H1 (cell line): ENCODE data around the gene ASAP3. TPM values are rescaled to one million over a fixed set of nuclear protein-coding genes. Genes with fewer than 3 reads are reported as not detected.

Experiments used
- EZH2 ChIP-seq: fragments of 200-600 bp; sonication (generic); IDR thresholded peaks from 2 replicates; pipeline ENCODE4 v1.7.1; 2012; ENCODE audit warnings: low read depth, mild to moderate bottlenecking, moderate library complexity, low read length, inconsistent platforms; ENCODE audit not compliant: severe bottlenecking
- HDAC6 ChIP-seq: IDR thresholded peaks from one replicate; pipeline ENCODE4 v1.7.1; 2012; ENCODE audit warnings: low read depth, mild to moderate bottlenecking, inconsistent platforms, low read length, moderate library complexity
- JUN ChIP-seq: IDR thresholded peaks from 2 replicates; pipeline ENCODE4 v1.6.1; 2011; ENCODE audit warnings: low read depth, mild to moderate bottlenecking, improper control_type of control experiment, low read length
- POLR2AphosphoS5 ChIP-seq: IDR thresholded peaks from 2 replicates; pipeline ENCODE4 v1.6.1; 2011; ENCODE audit warnings: low read depth, low read length
- SIRT6 ChIP-seq: IDR thresholded peaks from one replicate; pipeline ENCODE4 v1.7.1; 2012; ENCODE audit warnings: low read length, inconsistent platforms
- TBP ChIP-seq: IDR thresholded peaks from 2 replicates; pipeline ENCODE4 v1.6.1; 2011; ENCODE audit warnings: low read depth, low read length, improper control_type of control experiment
- USF2 ChIP-seq: IDR thresholded peaks from 2 replicates; pipeline ENCODE4 v1.6.1; 2011; ENCODE audit warnings: low read length, improper control_type of control experiment
- polyA plus RNA-seq, 7 experiments: library from polyadenylated mRNA; depleted of rRNA in 3 of 7; stranded (reverse) in 5 of 7; unstranded in 2 of 7; fragments of >200 nt in 5 of 7; fragments of 200-250 nt in 2 of 7; gene quantifications; 1 replicate in 5 of 7; 2 replicates in 1 of 7; 4 replicates in 1 of 7; pipeline versions ENCODE4 v1.2.1 to v1.2.3, GENCODE V29; 2011 to 2013; ENCODE audit warnings: missing spikeins in 2 of 7, mixed read lengths in 2 of 7
- total RNA-seq: library from RNA; stranded (reverse); fragmentation: NEBNext Ultra II Directional; extraction: Animal tissue kit (Norgen Biotek cat#: 25700); gene quantifications from 2 replicates; pipeline ENCODE4 v1.2.1, GENCODE V29; 2021
- TF ChIP-seq, protein P1 (sequence below): fragments of 300-600 bp; sonication (generic); IDR thresholded peaks from 2 replicates; pipeline ENCODE4 v1.7.1; 2012; ENCODE audit warnings: low read length, moderate library complexity, mild to moderate bottlenecking, inconsistent platforms; ENCODE audit not compliant: insufficient replicate concordance

The ASAP3 gene
- total and polyA plus RNA-seq, 2 of the 8 experiments (the other 6 are each of a cell fraction or from before 2014, with no cell fraction given) = 53.1 to 58.0 TPM

DNA sequence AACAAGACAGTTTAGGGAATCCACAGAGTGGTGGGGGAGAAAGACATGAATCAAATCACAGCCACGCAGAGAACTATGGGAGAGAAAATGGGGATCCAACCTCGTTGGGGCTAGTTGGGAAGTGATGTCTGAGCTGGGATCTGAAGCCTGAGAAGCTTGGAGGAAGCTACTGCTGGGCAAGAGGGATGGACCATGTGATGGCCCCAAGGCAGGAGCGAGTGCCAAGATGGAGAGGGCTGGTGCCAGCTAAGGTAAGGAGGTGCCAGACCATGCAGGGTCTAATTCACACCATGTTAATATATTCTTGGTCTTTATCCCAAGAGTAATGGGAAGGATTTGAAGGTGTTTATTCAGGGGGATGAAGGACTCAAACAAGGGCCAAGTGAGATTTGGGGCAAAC is 41.2 kb downstream of the ASAP3 start (continued):
- TF ChIP-seq, protein P1, sequence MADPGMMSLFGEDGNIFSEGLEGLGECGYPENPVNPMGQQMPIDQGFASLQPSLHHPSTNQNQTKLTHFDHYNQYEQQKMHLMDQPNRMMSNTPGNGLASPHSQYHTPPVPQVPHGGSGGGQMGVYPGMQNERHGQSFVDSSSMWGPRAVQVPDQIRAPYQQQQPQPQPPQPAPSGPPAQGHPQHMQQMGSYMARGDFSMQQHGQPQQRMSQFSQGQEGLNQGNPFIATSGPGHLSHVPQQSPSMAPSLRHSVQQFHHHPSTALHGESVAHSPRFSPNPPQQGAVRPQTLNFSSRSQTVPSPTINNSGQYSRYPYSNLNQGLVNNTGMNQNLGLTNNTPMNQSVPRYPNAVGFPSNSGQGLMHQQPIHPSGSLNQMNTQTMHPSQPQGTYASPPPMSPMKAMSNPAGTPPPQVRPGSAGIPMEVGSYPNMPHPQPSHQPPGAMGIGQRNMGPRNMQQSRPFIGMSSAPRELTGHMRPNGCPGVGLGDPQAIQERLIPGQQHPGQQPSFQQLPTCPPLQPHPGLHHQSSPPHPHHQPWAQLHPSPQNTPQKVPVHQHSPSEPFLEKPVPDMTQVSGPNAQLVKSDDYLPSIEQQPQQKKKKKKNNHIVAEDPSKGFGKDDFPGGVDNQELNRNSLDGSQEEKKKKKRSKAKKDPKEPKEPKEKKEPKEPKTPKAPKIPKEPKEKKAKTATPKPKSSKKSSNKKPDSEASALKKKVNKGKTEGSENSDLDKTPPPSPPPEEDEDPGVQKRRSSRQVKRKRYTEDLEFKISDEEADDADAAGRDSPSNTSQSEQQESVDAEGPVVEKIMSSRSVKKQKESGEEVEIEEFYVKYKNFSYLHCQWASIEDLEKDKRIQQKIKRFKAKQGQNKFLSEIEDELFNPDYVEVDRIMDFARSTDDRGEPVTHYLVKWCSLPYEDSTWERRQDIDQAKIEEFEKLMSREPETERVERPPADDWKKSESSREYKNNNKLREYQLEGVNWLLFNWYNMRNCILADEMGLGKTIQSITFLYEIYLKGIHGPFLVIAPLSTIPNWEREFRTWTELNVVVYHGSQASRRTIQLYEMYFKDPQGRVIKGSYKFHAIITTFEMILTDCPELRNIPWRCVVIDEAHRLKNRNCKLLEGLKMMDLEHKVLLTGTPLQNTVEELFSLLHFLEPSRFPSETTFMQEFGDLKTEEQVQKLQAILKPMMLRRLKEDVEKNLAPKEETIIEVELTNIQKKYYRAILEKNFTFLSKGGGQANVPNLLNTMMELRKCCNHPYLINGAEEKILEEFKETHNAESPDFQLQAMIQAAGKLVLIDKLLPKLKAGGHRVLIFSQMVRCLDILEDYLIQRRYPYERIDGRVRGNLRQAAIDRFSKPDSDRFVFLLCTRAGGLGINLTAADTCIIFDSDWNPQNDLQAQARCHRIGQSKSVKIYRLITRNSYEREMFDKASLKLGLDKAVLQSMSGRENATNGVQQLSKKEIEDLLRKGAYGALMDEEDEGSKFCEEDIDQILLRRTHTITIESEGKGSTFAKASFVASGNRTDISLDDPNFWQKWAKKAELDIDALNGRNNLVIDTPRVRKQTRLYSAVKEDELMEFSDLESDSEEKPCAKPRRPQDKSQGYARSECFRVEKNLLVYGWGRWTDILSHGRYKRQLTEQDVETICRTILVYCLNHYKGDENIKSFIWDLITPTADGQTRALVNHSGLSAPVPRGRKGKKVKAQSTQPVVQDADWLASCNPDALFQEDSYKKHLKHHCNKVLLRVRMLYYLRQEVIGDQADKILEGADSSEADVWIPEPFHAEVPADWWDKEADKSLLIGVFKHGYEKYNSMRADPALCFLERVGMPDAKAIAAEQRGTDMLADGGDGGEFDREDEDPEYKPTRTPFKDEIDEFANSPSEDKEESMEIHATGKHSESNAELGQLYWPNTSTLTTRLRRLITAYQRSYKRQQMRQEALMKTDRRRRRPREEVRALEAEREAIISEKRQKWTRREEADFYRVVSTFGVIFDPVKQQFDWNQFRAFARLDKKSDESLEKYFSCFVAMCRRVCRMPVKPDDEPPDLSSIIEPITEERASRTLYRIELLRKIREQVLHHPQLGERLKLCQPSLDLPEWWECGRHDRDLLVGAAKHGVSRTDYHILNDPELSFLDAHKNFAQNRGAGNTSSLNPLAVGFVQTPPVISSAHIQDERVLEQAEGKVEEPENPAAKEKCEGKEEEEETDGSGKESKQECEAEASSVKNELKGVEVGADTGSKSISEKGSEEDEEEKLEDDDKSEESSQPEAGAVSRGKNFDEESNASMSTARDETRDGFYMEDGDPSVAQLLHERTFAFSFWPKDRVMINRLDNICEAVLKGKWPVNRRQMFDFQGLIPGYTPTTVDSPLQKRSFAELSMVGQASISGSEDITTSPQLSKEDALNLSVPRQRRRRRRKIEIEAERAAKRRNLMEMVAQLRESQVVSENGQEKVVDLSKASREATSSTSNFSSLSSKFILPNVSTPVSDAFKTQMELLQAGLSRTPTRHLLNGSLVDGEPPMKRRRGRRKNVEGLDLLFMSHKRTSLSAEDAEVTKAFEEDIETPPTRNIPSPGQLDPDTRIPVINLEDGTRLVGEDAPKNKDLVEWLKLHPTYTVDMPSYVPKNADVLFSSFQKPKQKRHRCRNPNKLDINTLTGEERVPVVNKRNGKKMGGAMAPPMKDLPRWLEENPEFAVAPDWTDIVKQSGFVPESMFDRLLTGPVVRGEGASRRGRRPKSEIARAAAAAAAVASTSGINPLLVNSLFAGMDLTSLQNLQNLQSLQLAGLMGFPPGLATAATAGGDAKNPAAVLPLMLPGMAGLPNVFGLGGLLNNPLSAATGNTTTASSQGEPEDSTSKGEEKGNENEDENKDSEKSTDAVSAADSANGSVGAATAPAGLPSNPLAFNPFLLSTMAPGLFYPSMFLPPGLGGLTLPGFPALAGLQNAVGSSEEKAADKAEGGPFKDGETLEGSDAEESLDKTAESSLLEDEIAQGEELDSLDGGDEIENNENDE = no peak
- TF ChIP-seq EZH2 (no peak), SIRT6 (no peak), HDAC6 (no peak), POLR2AphosphoS5 (no peak), JUN (no peak), TBP (no peak), USF2 (no peak)
